Heart left ventricle (tissue), 16 donors: ENCODE results near the gene CACNA2D3. TPM values are rescaled to one million over a fixed set of nuclear protein-coding genes. Genes with fewer than 3 reads are reported as not detected.

Source experiments
- ATAC-seq, 4 donors: fragments of 200-7000 bp; cut with Tn5 transposase; one replicate each; pipeline ENCODE4 v1.9.1; 2020 to 2022; ENCODE audit warnings: moderate library complexity in 4 of 4, mild to moderate bottlenecking in 3 of 4, moderate number of reproducible peaks in 1 of 4
- DNase-seq, 5 donors: peaks; one replicate each; pipeline ENCODE4 v3.0.0-alpha.2; 2020
- H3K27ac ChIP-seq, 12 donors: fragments of 200-600 bp; sonication (generic) in 4 of 12; one replicate each; pipeline versions ENCODE4 v1.5.0 to v1.8.0; 2016 to 2022; ENCODE audit warnings: mild to moderate bottlenecking in 2 of 12
- H3K27me3 ChIP-seq, 9 donors: fragments of 200-600 bp; sonication (generic) in 2 of 9; one replicate each; pipeline versions ENCODE4 v1.5.1 to v1.8.0; 2016 to 2022; ENCODE audit warnings: mild to moderate bottlenecking in 3 of 9
- H3K36me3 ChIP-seq, 9 donors: fragments of 200-600 bp; sonication (generic) in 2 of 9; one replicate each; pipeline versions ENCODE4 v1.5.0 to v1.8.0; 2018 to 2022; ENCODE audit warnings: mild to moderate bottlenecking in 2 of 9
- H3K4me1 ChIP-seq, 12 donors: fragments of 200-600 bp; sonication (generic) in 4 of 12; one replicate each; pipeline versions ENCODE4 v1.5.0 to v1.8.0; 2016 to 2022; ENCODE audit warnings: mild to moderate bottlenecking in 3 of 12
- H3K4me3 ChIP-seq, 12 donors: fragments of 200-600 bp; sonication (generic) in 4 of 12; one replicate each; pipeline versions ENCODE4 v1.5.0 to v1.8.0; 2017 to 2022; ENCODE audit warnings: mild to moderate bottlenecking in 9 of 12, moderate library complexity in 4 of 12
- H3K9me3 ChIP-seq, 12 donors: fragments of 200-600 bp; sonication (generic) in 4 of 12; one replicate each; pipeline versions ENCODE4 v1.5.0 to v1.8.0; 2016 to 2022; ENCODE audit warnings: mild to moderate bottlenecking in 1 of 12
- POLR2A ChIP-seq, 2 donors: fragments of 450-650 bp; IDR thresholded peaks; one replicate each; pipeline ENCODE4 v1.6.1; 2017; ENCODE audit warnings: antibody characterized with exemption in 2 of 2, mild to moderate bottlenecking in 2 of 2, moderate library complexity in 2 of 2
- WGBS, 4 donors: extraction: QIAGEN DNeasy Blood & Tissue Kit in 2 of 4; methylation state at CpG; one replicate each; pipeline versions ENCODE4 v1.1.5 to v1.1.7; 2013 to 2018; 5-methylcytosine and 5-hydroxymethylcytosine counted together
- intact Hi-C, 10 donors: fragments of 100-400 bp; cut with DNase I; formaldehyde crosslinking; loops; one replicate each; pipeline versions ENCODE4 v1.11.1 to v1.14.2; 2022
- polyA plus RNA-seq, 2 donors: library from polyadenylated mRNA; stranded (reverse); fragments of 200-250 nt; gene quantifications; one replicate each; pipeline ENCODE4 v1.2.3, GENCODE V29; 2013
- total RNA-seq, 9 donors: library from RNA; depleted of rRNA in 2 of 9; stranded (reverse); fragments of >200 nt in 2 of 9; fragmentation: NEBNext Ultra II Directional in 3 of 9; extraction: Animal tissue kit (Norgen Biotek cat#: 25700) in 3 of 9; gene quantifications; one replicate each; pipeline versions ENCODE4 v1.1.0 to v1.2.4, GENCODE V29; 2016 to 2023
- TF ChIP-seq, protein P1 (sequence below), 12 donors: fragments of 200-600 bp; sonication (generic) in 4 of 12; IDR thresholded peaks; one replicate each; pipeline versions ENCODE4 v1.5.0 to v1.8.0; 2018 to 2022; ENCODE audit warnings: antibody characterized with exemption in 12 of 12, mild to moderate bottlenecking in 5 of 12
- donor health status: ischemic (EF 13 %, LVEDD 7.1; RV severe dilation, severe dysfunction).
- donor health status: healthy with polysubstance abuse.
- donor health status: DM: no; HTN: yes; CAD: no.
- donor health status: DM: no; HTN: no; CAD: no.
- donor health status: ischemic (EF 25% LVEDD 6.9; RV normal size, moderate dysfunction).
- donor health status: ischemic (EF 25% LVEDD 5.7; RV mildly dilated, moderate dysfunction).
- donor health status: healthy.
- donor health status: DM: yes; HTN: yes; CAD: no.
- donor health status: ischemic (EF 35%, LVEDD 5.7; RV mildly dilated, moderate dysfunction).
- donor health status: nonischemic (EF 11% LVEDD 7.7; RV severe dilation, severe dysfunction).
- donor health status: DM: yes; HTN: yes; CAD: no.
- donor health status: PGD.
- donor health status: ischemic (EF 29% LVEDD 5.4; RV normal size, mild dysfunction).
- donor health status: nonischemic (EF 23%, LVEDD 6.1; RV moderate dilation, normal function).

The CACNA2D3 gene
- total and polyA plus RNA-seq, 11 donors = 0.17 to 25.1 (median 12.8) TPM

DNA sequence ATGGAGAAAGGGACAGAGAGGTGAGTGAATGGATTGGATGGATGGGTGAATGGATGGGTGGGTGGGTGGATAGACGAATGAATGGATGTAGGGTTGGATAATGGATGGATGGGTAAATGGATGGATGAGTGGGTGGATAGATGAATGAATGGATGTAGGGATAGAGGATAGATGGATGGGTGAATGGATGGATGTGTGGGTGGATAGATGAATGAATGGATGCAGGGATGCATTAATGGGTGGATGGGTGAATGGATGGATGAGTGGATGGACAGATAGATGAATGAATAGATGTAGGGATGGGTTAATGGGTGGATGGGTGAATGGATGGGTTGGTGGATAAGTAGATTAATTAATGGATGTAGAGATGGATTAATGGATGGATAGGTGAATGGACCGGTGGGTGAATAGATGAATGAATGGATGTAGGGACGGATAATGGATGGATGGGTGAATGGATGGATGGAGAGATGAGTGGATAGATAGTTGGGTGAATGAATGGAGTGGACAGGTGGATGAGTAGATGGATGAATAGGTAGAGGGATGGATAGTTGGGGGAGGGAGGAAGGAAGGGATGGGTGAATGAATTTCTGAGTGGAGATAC is 28.6 kb downstream of the CACNA2D3 start:
- DNase-seq (no peak), ATAC-seq (no peak)
- TF ChIP-seq, protein P1, sequence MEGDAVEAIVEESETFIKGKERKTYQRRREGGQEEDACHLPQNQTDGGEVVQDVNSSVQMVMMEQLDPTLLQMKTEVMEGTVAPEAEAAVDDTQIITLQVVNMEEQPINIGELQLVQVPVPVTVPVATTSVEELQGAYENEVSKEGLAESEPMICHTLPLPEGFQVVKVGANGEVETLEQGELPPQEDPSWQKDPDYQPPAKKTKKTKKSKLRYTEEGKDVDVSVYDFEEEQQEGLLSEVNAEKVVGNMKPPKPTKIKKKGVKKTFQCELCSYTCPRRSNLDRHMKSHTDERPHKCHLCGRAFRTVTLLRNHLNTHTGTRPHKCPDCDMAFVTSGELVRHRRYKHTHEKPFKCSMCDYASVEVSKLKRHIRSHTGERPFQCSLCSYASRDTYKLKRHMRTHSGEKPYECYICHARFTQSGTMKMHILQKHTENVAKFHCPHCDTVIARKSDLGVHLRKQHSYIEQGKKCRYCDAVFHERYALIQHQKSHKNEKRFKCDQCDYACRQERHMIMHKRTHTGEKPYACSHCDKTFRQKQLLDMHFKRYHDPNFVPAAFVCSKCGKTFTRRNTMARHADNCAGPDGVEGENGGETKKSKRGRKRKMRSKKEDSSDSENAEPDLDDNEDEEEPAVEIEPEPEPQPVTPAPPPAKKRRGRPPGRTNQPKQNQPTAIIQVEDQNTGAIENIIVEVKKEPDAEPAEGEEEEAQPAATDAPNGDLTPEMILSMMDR (IDR thresholded peaks at IDR 0.05) = no peak
- TF ChIP-seq POLR2A (IDR thresholded peaks at IDR 0.05) = no peak

DNA sequence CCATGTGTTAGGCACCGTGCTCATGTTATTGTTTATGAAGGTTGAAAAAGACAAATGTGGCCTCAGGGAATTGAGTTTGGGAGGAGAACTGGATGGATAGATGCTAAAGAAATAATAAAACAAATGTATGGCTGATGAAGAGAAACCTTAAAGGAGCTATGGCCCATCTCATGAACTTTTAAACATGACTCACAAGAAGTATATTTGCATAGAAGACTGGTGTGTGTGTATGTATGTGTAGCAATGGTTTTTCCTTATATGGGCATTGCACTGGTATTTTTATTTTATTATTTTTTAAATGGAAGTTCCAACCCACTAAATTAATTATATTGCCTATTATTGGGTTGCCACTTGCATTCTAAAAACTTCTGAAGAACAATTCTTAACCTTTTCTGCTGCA is 31.1 kb downstream of the CACNA2D3 start:
- 66 to 81% (median 75%) methylated on average over 1 of the region's 1 CpG for WGBS, 4 donors
- no peaks in the 10 kb centered on the region for H3K36me3 ChIP-seq
- no peaks in the 10 kb centered on the region for H3K27me3 ChIP-seq
- no peaks in the 10 kb centered on the region for H3K9me3 ChIP-seq
- H3K4me1 ChIP-seq = peaks cover 0 to 3% (median 0%) of the 10 kb centered on the region in 12 donors
- DNase-seq = no peak
- H3K4me3 ChIP-seq = no peak overlapping the region
- ATAC-seq = no peak
- TF ChIP-seq POLR2A (IDR thresholded peaks at IDR 0.05) = no peak
- TF ChIP-seq, protein P1 (IDR thresholded peaks at IDR 0.05) = no peak
- no peak overlapping the region for H3K27ac ChIP-seq
- intact Hi-C loops = loop anchor here in 1 of 10 donors (5.0 kb wide), 1 partner anchor 219 kb away; no protein-coding TSS in a partner anchor

More for the DNA sequence above, 28.6 kb downstream of the CACNA2D3 start:
- no peak overlapping the region for H3K4me3 ChIP-seq
- intact Hi-C loops = loop anchor here in 1 of 10 donors (5.0 kb wide), 1 partner anchor 221 kb away; no protein-coding TSS in a partner anchor
- no peaks in the 10 kb centered on the region for H3K9me3 ChIP-seq
- H3K27me3 ChIP-seq = no peaks in the 10 kb centered on the region
- peaks cover 0 to 10% (median 0%) of the 10 kb centered on the region in 12 donors for H3K4me1 ChIP-seq
- 76 to 86% (median 80%) methylated on average over 3 of the region's 3 CpGs for WGBS, 4 donors
- no peak overlapping the region for H3K27ac ChIP-seq
- H3K36me3 ChIP-seq = no peaks in the 10 kb centered on the region

DNA sequence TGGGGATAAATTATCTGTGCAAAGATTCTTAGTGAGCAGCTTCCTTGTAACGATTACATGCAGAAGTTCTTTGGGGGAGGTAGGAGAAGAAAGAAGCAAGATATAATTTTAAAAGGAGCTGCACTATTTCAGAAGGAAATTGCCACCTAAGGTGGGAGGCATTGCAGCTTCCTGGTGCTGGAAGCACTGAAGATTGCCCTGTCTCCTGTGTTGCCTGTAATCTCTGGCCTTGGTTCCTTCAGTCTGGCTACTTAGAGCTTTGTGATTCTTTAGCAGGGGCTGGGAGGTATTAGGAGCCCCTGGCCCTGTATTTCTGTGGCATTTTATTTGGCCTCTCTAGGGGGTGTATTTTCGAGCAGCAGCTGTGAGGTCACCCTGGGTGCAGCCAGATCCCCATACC is 35.5 kb downstream of the CACNA2D3 start:
- Histone ChIP-seq H3K36me3 (no peaks in the 10 kb centered on the region), H3K27ac (no peak overlapping the region), H3K4me3 (no peak overlapping the region), H3K9me3 (no peaks in the 10 kb centered on the region), H3K4me1 (peaks cover 0 to 10% (median 0%) of the 10 kb centered on the region in 12 donors), H3K27me3 (no peaks in the 10 kb centered on the region)
- DNase-seq = no peak
- no peak for TF ChIP-seq POLR2A (IDR thresholded peaks at IDR 0.05)
- TF ChIP-seq, protein P1 (IDR thresholded peaks at IDR 0.05) = no peak
- no peak for ATAC-seq
- WGBS, 4 donors = 40 to 50% (median 45%) methylated on average over 2 of the region's 2 CpGs
- intact Hi-C loops = no loop called here

DNA sequence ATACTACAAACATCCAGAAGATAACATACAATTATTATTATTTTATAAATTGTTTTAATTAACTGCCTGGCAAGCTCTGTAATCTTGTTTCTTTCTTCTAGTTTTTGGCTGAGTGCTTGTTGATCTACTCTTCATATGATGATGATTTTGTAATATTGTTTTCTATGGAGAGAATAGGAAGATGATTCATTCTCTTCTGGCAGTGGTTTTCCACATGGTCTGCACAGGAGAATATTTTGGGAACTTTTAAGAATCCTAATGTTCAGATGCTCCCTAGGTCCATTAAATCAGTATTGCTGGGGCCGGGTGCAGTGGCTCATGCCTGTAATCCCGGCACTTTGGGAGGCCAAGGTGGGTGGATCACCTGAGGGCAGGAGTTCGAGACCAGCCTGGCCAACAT is 37.6 kb downstream of the CACNA2D3 start:
- H3K27me3 ChIP-seq = no peaks in the 10 kb centered on the region
- 34 to 75% (median 61%) methylated on average over 3 of the region's 3 CpGs for WGBS, 4 donors
- no peaks in the 10 kb centered on the region for H3K9me3 ChIP-seq
- no peaks in the 10 kb centered on the region for H3K36me3 ChIP-seq
- H3K4me3 ChIP-seq = no peak overlapping the region
- no peak overlapping the region for H3K27ac ChIP-seq
- H3K4me1 ChIP-seq = peaks cover 0 to 12% (median 0%) of the 10 kb centered on the region in 12 donors
- DNase-seq = no peak
- no peak for ATAC-seq
- TF ChIP-seq POLR2A (IDR thresholded peaks at IDR 0.05) = no peak
- TF ChIP-seq, protein P1 (IDR thresholded peaks at IDR 0.05) = no peak
- intact Hi-C loops = no loop called here
